CD4-positive, alpha-beta T cell treated with Interleukin-6 at 100 ng/mL for 8 hours (primary cell): ENCODE data around the gene EXOC6B.

Experiments used
- DNase-seq: peaks from one replicate; pipeline ENCODE4 v3.0.0-alpha.2; 2020; ENCODE audit warnings: mixed read lengths, low spot score

EXOC6B gene

GRCh38 chr2:72731116-72731515 is 94.7 kb downstream of the EXOC6B start:
- DNase-seq: no peak

- DNase-seq: no peak
Measured at GRCh38 chr2:72727356-72727755, 98.5 kb downstream of the EXOC6B start.

GRCh38 chr2:72723769-72724370 is 102.0 kb downstream of the EXOC6B start:
- DNase-seq: no peak

- DNase-seq: no peak
Measured at GRCh38 chr2:72722492-72723070, 103.3 kb downstream of the EXOC6B start.

- DNase-seq: no peak
Measured at GRCh38 chr2:72719416-72719815, 106.4 kb downstream of the EXOC6B start.

- DNase-seq: no peak
Measured at GRCh38 chr2:72718876-72719275, 107.0 kb downstream of the EXOC6B start.

GRCh38 chr2:72716601-72717000 is 109.2 kb downstream of the EXOC6B start:
- DNase-seq: no peak

- DNase-seq: no peak
Measured at GRCh38 chr2:72713857-72714256, 112.0 kb downstream of the EXOC6B start.

GRCh38 chr2:72712977-72713376 is 112.9 kb downstream of the EXOC6B start:
- DNase-seq: no peak

GRCh38 chr2:72712304-72712703 is 113.5 kb downstream of the EXOC6B start:
- DNase-seq: no peak

GRCh38 chr2:72710418-72711152 is 115.2 kb downstream of the EXOC6B start:
- no peak for DNase-seq

GRCh38 chr2:72708236-72708635 is 117.6 kb downstream of the EXOC6B start:
- no peak for DNase-seq

GRCh38 chr2:72698300-72698699 is 127.5 kb downstream of the EXOC6B start:
- no peak for DNase-seq

GRCh38 chr2:72696559-72696958 is 129.3 kb downstream of the EXOC6B start:
- DNase-seq: no peak

GRCh38 chr2:72695676-72696075 is 130.2 kb downstream of the EXOC6B start:
- DNase-seq: no peak

GRCh38 chr2:72694715-72695496 is 130.9 kb downstream of the EXOC6B start:
- no peak for DNase-seq

GRCh38 chr2:72689579-72690195 is 136.1 kb downstream of the EXOC6B start:
- DNase-seq: no peak

GRCh38 chr2:72685638-72686213 is 140.1 kb downstream of the EXOC6B start:
- DNase-seq: no peak

- DNase-seq: no peak
Measured at GRCh38 chr2:72682061-72682460, 143.8 kb downstream of the EXOC6B start.

GRCh38 chr2:72681016-72681995 is 144.5 kb downstream of the EXOC6B start:
- no peak for DNase-seq

GRCh38 chr2:72678024-72678423 is 147.8 kb downstream of the EXOC6B start:
- DNase-seq: no peak
